NCI-H2107 treated with DMSO at 0.1 percent for 48 hours (cell line): Measurements from ENCODE around the gene METTL18.

ENCODE experiments used
- DNase-seq: peaks from one replicate; lab custom pipeline; 2025; ENCODE audit not compliant: unreplicated experiment; lab: John Stamatoyannopoulos, UW

The METTL18 gene

DNA sequence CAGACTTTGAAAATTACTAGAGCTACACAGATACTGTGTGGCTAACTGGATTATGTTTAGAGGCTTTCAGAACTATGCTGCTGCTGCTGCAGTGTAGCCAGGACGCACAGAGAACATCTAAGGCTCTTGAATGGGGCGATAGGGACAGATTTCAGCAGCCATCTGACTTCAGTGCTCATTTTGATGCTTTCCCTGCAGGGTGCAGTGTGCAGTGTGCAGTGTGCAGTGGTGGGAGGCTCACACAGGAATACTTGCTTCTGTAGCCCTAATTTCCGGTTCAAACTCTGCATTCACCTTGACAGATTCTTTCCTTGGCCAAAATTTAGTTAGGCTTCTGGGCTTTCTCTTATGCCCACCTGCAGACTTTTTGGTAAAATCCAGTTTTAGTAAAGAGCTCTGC, 7.7 kb downstream of the METTL18 start:
- DNase-seq = no peak

DNA sequence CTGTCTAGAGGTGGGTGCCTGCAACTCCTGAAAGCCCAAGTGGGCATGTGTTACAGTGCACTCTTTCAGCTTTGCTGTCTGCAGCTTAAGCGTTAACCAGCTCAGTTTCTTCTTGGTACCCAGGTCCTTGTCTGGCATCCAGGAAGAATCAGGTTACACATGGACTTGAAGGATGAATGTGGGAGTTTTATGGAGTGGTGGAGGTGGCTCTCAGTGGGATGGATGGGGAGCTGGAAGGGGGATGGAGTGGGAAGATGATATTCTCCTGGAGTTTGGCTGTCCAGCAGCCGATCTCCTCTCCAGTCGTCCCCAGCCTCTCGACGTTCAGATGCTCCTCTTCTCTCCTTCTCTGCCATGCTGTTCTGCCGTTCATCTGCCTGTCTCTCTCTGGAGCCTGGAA, 9.4 kb downstream of the METTL18 start:
- DNase-seq = no peak

DNA sequence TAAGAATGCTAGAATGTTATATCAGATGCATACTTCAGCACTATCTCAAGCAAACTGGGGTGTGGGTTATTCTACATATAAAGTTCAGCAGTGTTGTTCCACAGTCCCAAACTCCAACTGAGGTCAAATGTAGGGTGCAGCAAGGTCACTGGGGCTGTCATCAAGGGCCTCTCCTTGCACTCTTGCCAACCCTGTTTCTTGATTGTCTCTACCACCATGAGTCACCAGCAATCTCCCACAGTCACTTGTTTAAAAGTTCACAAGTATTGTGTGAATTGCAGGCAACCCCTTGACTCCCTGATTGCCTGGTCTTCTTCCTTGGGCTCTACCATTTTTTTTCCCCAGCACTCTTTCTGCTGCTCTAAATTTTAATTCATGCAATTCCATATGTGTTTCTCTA, 10.6 kb downstream of the METTL18 start:
- no peak for DNase-seq

DNA sequence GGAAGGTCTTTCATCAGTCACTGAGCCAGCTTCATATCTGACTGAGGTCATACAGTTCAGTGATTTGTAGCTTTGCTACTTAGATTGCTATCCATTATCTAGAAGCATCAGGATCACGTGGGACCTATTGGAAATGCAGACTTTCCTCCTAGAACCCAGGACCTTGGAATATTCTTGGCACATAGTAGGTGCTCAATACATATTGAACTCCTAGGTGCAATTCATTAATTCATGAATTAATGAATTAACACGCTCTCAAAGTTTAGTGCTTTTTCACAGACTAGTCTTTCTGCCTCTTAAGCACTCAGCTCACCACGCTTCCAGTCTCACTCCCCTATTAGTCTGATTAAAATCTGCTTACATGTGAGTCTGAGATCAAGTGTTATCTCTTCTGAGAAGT, 12.1 kb downstream of the METTL18 start:
- no peak for DNase-seq

DNA sequence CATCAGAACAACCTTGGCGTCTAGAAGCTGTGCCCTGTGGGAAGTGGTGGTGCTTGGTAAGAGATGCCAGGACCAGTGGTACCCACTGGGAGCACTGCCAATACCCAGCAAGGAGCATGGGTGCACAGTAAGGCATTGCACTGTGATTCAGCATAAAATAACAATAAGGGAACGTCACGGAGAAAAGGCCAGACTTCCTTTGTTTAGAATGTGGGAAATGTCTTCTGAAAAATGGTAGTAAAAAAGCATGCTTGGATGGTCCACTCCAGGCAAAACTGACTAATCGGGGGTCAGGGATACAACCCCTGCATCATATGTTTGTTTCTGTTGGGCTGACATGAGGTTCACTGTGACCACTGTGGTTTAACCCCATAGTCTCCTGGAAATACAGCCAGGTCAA, 14.7 kb downstream of the METTL18 start:
- no peak for DNase-seq

DNA sequence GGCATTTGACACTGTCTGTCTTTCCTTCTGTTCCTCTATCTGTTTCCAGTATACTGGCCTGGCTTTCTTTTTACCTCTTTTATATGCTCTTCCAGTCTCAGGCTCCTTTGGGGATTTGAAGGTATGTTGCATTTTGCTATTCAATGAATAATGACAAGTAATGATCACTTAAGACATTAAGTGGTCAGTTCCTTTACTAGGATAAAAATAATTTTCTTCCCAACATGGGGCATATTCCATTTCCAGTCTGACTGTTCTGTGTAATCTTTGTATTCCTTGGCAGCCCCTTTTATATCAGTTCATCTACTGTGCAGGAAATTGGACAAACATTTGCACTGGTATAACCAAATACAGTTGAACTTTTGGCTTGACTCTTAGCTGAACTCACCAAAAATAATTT, 15.6 kb downstream of the METTL18 start:
- no peak for DNase-seq

DNA sequence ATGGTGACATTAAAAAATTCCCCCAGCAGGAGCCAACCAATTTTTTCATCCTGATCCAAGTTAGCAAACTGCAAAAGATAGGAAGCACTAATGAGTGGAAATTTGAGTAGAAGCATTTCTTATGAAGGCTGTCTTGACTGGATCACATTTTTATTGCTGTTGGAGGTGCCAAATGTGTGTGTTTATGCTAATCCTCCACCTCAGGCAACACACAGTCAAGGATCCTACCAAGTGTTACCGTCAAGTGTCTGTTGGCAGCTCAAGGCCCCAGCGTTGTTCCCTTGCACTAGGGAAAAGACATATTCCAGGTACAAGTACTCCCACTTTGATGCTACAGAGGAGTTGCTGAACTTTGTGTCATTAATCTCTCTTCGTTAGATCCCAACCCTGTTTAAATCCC, 18.3 kb downstream of the METTL18 start:
- DNase-seq = no peak

DNA sequence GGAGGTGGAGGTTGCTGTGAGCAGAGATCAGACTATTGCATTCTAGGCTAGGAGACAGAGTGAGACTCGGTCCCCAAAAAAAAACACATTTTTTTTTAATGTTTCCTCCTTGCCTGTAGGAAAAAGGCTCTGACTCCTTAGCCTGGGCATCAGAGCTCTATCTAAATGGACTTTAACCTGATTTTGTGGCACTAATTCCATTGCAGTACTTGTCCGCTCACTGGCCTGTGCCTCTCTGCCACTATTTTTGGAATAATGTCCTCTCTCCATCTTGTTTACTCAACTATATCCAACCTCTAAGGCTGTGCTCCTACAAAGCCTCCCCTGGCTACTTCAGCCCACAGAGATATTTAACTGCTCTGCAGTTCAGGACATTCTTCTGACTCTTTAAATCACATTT, 26.5 kb downstream of the METTL18 start:
- DNase-seq = no peak

DNA sequence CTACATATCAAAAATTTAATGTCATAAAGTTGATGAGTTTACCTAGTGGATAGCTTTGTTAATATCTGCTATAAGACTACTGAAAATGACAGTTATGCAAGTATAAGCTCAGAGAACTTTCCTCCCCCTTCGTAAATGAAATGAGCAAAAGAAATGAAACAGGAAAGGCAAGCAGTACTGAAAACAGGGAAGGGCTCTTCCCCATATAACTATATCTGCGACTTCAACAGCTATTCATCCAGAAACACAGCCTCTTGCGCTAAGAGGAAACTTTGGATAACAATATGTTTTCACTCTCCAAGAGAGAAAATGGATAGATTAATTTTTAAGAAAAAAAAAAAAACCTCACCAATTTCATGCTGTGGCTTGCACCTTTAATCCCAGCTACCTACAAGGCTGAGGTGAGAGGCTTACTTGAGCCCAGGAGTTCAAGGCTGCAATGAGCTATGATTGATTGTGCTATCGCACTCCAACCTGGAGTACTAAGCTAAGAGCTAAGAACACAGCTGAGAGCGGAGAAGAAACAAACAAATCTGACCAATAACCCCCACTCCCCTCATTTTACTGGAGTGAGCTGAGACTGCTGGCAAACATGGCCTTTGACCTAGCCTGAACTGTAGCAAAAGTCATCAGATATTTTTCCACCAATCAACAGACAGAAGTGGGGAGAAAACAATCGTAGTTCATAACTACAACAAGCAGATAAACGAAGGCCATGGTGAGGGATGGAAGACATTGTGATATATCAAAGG, 29.0 kb downstream of the METTL18 start:
- DNase-seq = no peak

DNA sequence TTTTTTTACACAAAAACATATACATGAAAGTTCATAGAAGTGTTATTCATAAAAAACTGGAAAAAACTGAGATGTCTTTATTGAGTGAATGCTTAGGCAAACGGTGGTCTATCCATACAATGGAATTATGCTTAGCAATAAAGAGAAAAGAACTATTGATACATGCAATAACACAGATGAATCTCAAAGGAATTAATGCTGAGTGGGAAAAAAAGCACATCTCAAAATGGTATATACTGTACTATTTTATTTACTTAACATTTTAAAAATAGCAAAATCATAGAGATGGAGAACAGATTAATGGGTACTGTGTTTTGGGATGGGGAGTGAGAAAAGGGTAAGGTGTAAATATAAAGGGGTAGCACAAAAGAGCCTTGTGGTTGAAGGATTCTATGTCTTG, 29.8 kb downstream of the METTL18 start:
- DNase-seq = no peak

DNA sequence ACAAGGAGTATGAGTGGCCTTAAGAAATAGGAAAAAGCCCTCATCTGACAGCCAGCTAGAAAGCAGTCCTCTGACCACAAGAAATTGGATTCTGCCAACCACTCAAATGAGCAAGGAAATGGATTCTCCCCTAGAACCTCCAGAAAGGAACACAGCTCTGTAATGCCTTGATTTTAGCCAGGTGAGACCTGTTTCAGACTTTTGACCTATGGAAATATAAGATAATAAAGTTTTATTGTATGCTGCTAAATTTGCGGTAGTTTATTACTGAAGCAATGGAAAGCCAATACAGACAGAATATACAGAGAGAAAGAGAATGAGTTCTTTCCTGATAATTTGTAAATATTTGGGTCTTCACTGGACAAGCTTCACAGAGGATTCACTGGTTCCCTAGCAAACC, 32.0 kb downstream of the METTL18 start:
- no peak for DNase-seq

DNA sequence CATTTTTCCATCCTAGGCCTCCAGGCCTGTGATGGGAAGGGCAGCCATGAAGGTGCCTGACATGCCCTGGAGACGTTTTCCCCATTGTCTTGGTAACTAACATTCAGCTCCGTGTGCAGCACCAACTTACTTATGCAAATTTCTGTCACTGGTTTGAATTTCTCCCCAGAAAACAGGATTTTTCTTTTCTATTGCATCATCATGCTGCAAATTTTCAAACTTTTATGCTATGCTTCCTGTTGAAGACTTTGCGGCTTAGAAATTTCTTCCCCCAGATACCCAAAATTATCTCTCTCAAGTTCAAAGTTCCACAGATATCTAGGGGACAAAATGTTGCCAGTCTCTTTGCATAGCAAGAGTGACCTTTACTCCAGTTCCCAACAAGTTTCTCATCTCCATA, 35.7 kb downstream of the METTL18 start:
- no peak for DNase-seq

DNA sequence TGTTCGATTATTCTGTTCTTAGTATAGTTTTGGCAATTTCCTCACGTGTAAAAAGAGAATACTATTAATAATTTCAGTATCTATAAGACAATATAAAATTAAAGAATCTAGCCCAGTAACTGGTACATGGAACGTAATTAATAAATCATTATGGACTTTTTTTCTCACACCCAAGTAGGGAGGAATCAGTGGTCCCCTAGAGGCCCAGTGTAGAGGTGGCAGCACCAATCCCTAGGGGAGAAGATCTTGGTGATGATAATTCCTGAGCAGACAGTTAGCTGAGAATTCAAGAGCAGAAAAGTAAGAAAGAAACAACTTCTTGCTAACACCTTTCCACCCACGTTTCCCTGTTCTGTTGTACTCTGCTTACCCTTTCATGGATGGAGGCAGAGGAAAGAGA, 41.2 kb downstream of the METTL18 start:
- DNase-seq = no peak

DNA sequence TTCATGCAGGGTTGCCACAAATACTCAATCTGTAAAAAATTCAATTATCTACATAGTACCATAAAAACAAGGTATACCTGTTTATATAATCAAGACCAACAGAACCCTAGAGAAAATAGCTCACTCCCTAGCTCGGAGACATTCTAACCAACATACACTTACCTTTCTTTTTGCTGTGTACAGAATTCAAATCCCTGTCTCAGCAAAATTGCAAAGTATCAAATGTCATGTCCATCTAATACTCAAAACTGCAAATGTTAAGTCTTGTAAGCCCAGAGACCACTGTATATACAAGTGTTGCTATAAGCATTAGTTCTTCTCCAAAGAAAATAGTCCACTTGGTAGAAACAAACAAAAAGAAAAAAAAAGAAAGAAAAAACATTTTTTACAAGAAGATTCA, 44.7 kb downstream of the METTL18 start:
- no peak for DNase-seq

DNA sequence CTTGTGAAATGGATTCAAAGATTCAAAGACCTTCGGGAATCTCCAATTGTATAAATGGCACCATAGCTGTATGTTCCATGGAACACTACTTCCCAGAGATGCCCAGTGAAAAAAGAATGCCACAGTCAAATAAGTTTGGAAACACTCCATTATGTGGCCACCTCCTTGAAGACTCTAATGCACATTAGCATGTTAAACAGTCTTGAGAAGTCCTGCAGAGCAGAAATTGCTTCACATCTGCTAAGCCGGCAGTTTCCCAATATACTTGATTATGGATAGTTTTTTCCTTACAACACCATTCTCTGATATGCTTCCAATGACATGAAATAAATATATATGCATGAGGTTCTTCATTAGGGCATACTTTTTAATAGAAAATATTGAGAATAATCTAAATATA, 48.2 kb downstream of the METTL18 start:
- no peak for DNase-seq

DNA sequence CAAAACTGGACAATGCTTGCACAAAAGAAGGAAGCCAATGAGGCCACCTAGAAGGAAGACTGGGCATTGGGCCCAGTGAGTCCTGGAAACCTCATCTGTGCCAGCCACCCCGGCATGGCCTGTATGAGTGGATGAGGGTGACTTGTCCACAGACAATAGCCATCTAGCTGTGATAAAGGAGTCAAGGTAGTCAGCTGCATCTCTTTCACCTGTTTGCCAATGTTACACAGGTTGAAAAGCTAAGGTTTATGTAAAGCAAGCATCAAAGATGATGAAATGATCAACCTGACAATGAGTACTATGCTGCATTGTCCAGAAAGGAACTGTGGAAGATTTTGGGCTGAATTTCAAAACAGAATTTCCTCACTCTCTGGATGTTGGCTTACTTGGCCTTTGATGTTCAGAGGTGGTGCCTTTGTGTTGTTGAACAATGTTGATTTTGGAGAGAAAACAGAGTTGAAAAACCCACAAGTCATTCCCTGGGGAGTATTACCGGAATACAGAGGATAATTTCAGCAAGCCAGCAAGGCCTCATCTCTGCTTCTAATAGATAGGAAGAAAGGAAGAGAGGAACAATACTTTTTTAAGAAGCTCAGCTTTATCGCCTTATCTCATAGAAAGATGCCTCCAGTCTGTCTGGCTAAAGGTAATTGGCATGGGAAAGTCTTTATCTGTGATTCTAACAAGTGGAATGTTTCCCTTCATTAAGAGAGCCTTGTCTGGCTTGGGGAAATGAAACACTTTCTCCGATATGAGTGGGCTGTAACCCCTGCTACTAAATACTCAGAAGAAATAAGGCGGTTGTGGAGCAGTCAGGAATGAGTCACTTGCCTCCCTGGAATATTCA, 49.5 kb downstream of the METTL18 start:
- no peak for DNase-seq
